Measurements from ENCODE around the gene TNP2.

The TNP2 gene

GRCh38 chr16:11254913-11255736, 14.0 kb downstream of the TNP2 start:
- DNase-seq, result no peak

DNA sequence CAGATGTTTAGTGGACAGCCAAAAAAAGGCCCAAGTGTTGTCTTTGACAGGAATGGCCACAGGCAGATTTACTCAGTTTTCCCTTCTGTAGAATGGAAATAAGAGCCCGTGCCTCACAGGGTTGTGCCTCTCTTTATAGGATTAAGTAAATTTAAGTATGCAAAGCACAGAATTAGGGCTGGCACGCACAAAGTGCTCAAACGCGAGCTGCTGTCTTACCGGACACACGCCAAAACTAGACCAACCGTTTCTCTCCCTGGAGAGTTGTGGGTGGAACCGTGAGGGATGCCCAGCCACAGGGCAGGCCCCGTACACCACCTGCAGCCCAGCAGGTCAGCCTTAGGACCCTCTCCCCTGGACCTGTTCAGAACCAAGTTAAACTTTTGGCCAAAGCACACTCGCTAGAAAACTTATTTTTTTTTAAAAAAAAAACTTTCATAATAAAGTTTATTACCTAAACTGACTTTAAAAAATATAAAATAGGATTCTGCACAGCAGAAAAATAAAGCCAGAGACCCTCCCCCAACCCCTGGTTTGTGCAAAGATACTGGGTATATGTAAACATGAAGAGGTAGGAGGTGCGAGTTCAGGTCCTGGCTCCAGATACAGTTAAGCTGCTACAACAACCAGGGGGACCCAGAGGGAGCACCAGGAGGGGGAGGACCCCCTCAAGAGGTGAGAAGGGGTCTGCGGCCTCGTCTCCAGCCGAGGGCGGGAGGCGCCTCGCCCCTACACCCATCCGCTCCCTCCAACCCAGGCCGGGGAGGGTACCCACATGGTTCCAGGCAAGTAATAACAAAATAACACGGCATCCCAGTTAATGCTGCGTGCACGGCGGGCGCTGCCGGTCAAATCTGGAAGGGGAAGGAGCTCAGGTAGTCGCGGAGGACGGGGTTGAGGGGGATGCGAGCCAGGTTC, 14.9 kb downstream of the TNP2 start:
- no peak for DNase-seq

DNA sequence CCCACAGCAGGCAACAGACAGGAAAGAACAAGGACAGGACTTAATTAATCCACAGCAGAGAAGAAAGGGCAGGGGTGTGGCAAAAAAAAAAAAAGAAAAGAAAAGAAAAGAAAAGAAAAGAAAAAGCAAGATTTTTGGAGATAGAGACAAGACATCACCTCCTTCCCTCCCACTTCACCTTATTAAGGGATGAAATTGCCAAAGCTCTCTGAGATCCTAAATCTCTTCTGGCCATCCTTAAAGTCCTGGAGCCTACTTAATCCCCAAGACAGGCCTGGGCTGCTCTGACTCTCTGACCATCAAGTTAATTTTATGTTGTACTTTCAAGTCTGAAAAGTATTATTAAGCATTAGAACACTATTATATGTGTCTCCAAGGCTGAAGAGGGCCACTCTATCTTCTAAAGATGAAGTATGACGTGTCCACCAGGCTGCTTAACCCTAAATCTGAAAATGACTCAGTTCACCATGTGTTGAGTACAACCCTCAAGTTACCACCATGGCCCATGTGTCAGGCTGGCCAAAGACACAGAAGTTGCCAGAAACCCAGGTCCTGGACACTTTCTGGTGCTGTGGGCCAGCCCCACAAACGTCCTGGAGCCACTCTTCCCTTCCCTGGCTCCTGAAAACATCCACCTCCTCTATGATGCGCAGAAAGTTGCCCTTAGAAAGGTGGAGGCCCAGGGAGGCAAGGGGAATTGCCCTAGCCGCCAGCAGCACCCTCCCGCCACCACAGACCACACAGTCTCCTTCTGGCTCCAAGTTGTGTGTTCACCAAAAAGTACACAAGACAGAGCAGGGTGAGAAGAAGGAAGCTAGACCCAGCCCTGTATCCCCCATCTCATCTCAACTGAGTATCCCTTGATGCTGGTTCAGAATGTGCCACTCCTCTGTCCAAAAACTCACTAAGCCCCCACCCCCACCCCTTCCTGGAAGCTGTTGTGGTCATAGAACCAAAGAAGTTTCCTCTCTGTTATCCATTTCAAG, 15.8 kb downstream of the TNP2 start:
- no peak for DNase-seq

DNA sequence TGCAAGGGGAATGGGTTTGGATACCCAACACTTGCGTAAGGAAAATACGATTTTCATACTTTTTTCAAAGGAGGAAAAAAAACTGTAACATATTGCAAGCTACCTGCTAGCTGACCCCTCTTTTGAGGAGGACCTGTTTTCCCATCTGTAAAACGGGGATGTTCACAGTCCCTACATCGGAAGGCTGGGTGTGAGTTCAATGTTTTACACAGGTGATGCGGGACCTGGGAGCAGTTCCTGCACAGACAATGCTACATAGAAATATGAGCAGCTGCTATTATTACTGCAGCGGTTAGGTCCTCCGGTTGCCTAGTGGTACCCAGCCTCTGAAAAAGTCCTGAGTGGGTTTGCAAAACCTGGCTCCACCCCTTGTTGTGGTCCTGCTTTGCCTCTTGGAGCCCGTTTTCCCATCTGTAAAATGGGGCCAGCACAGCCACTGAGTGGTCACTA, 16.6 kb downstream of the TNP2 start:
- DNase-seq, result no peak

GRCh38 chr16:11251525-11252481, 17.3 kb downstream of the TNP2 start:
- DNase-seq, result peak in 1 of 2 donors; percentile 36

- no peak for DNase-seq
Measured at GRCh38 chr16:11250786-11251524, 18.2 kb downstream of the TNP2 start.

DNA sequence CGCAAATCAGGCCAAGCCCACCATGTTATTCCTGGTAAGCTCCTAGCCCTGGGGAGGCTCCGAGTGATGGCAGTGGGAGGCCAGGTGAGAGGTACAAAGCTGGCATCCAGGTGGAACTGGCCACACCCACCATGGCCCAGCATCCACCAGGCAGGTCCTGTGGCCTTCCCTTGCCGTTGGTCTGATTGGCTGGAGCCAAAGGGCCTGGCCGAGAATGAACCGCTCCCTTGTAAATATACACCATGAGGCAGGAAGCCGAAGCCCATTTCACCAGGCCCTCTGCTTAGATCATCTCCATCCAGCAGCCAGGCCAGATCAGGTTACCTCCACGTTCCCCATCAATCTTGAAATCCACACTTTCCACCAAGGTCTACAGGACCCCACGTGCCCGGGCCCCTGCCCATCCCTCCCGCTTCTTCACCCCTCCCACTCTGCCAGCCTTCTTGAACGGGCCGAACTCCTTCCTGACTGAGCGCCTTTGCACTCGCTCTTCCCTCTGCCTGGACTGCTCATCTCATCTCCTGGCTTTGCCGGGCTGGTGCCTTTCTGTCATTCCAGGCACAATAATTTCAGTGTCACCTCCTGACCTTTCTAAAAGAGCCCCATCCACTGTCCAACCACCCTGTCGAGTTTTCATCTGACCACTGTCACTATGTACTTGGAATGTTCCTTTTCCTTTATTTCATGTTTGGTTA, 18.9 kb downstream of the TNP2 start:
- no peak for DNase-seq

DNA sequence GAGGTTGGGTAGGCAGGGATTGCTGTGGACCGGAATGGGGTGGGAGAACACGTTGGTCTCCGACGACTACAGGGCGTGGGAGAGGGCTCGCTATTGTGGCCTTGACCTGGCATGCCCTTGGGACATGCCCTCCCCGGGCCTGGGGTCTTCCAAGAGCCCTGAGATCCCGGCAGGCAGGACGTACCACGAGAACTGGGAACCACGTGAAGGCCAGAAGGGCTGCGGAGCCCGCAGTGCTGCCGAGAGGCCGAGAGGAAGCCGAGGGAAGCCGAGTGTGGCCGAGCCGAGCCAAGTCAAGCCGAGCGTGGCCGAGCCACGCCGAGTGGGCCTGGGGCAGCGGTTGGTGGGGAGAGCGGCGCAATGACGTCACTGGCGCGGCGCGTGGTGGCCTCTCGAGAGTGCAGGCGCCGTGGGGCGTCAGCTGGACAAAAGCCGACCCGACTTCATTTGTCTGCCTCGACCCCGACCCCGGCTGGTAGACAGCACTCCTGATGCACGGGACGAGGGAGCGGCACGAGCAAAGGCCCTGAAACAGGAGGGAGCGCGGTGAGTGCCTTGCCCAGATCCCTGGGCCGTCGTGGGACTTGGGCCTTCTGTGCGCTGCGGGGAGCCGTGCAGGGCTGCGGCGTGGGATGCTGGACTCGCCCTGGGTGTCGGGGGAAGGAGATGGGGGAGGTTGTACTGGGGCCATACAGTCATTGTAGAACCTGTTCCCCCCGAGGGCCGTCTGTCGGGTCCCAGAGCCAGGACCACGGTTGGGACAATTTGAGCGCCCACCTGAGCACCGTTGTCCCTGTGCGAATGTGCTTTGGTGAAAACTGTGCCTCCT, 19.7 kb downstream of the TNP2 start:
- no peak for DNase-seq

GRCh38 chr16:11248133-11248532, 21.0 kb downstream of the TNP2 start:
- no peak for DNase-seq

DNA sequence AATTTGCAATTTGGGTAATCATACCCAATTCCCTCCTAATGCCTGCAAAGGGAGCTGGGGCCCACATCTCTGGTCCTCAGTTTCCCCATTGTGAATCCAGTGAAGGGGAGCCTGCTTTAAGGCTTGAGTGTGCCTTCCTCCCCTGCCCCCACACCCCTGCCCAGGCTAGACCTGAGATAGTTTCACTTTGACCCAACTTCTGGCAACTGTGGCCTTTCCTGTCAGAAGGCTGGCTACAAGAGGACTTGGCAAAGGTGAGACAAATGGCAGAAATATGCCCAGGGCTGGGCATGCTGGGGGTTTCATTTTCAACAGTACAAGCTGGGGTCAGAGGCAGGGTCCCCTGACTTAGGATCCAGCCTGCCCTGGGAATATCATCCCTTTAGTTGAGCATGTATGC, 23.1 kb downstream of the TNP2 start:
- no peak for DNase-seq

- no peak for DNase-seq
Measured at GRCh38 chr16:11245222-11245737, 23.8 kb downstream of the TNP2 start.

GRCh38 chr16:11242658-11243057, 26.5 kb downstream of the TNP2 start:
- no peak for DNase-seq

- DNase-seq, result no peak
Measured at GRCh38 chr16:11241480-11242204, 27.5 kb downstream of the TNP2 start.

DNA sequence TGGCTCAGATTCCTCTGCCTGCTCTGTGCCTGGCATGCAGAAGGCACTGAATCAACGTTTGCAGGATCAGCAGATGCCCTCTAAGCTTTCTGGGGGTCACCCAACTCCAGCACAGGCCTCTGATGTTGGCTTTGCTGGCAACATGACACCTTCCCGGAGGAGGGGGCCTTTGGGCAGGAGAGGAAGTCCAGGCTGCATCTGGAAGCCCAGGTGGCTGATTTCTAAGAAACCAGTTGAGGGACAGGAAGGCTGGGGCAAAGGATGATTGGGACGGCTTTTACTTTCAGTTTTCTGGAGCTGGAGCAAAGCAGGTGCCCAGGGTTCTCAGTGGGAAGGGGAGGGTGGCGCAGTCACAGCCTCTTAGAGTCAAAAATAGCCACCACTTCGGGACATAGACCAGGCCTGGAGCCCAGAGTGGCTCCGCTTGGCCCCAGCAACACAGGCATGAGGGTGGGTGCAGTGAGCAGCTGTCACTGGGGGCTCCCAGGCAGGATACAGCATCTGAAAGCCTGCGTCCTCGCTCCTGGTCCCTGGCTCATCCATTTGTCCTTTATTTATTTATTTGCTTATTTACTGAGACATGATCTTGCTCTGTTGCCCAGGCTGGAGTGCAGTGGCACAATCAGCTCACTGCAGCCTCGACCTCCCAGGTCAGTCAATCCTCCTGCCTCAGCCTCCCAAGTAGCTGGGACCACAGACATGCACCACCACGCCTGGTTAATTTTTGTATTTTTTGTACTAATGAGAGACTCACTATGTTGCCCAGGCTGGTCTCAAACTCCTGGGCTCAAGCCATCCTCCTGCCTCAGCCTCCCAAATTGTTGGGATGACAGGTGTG, 28.3 kb downstream of the TNP2 start:
- DNase-seq, result no peak

- DNase-seq, result no peak
Measured at GRCh38 chr16:11239644-11240632, 29.2 kb downstream of the TNP2 start.
